ENCODE data around the gene MYOG.

GRCh38 chr1:203077956-203078355 is 7.9 kb downstream of the MYOG start:
- TF ChIP-seq CTCF (IDR thresholded peaks at IDR 0.05) (no peak), POLR2A (IDR thresholded peaks at IDR 0.05) (no peak)
